GM23248 (cell line): ENCODE data around the gene SPEN. TPM values are rescaled to one million over a fixed set of nuclear protein-coding genes. Genes with fewer than 3 reads are reported as not detected.

ENCODE experiments used
- DNase-seq: peaks from one replicate; pipeline ENCODE4 v3.0.0-alpha.2; 2015
- H2AFZ ChIP-seq: fragments of 200-600 bp; sonication (generic); 2 replicates; pipeline ENCODE4 v1.6.1; 2016; ENCODE audit warnings: antibody characterized with exemption
- H3F3A ChIP-seq: fragments of 200-600 bp; sonication (generic); 2 replicates; pipeline ENCODE4 v1.6.1; 2016; ENCODE audit warnings: mild to moderate bottlenecking, antibody characterized with exemption, mixed run types; ENCODE audit not compliant: insufficient read depth
- H3K27ac ChIP-seq: fragments of 200-600 bp; sonication (generic); 2 replicates; pipeline ENCODE4 v1.5.1; 2016; ENCODE audit warnings: mild to moderate bottlenecking
- H3K27me3 ChIP-seq: fragments of 200-600 bp; sonication (generic); replicated peaks from 2 replicates; pipeline ENCODE4 v1.6.1; 2016; ENCODE audit warnings: mild to moderate bottlenecking; ENCODE audit not compliant: insufficient read depth
- H3K36me3 ChIP-seq: fragments of 200-600 bp; sonication (generic); 2 replicates; pipeline ENCODE4 v1.6.1; 2016; ENCODE audit warnings: low read depth, mild to moderate bottlenecking
- H3K4me1 ChIP-seq: fragments of 200-600 bp; sonication (generic); 2 replicates; pipeline ENCODE4 v1.6.1; 2016; ENCODE audit warnings: mild to moderate bottlenecking; ENCODE audit not compliant: insufficient read depth
- H3K4me2 ChIP-seq: fragments of 200-600 bp; sonication (generic); one replicate; pipeline ENCODE4 v1.6.1; 2016; ENCODE audit warnings: mild to moderate bottlenecking; ENCODE audit not compliant: unreplicated experiment
- H3K4me3 ChIP-seq: fragments of 200-600 bp; sonication (generic); 2 replicates; pipeline ENCODE4 v1.5.1; 2016; ENCODE audit warnings: mild to moderate bottlenecking
- H3K79me2 ChIP-seq: fragments of 200-600 bp; sonication (generic); 2 replicates; pipeline ENCODE4 v1.6.1; 2016; ENCODE audit warnings: mild to moderate bottlenecking; ENCODE audit not compliant: insufficient read depth
- H3K9ac ChIP-seq: fragments of 200-600 bp; sonication (generic); 2 replicates; pipeline ENCODE4 v1.6.1; 2016; ENCODE audit warnings: mild to moderate bottlenecking
- H3K9me2 ChIP-seq: fragments of 200-600 bp; sonication (generic); 2 replicates; pipeline ENCODE4 v1.6.1; 2016; ENCODE audit warnings: mixed run types, mild to moderate bottlenecking, moderate library complexity; ENCODE audit not compliant: insufficient read depth
- H3K9me3 ChIP-seq: fragments of 200-600 bp; sonication (generic); one replicate; pipeline ENCODE4 v1.6.1; 2017; ENCODE audit warnings: low read depth
- H4K20me1 ChIP-seq: fragments of 200-600 bp; sonication (generic); 2 replicates; pipeline ENCODE4 v1.6.0; 2016; ENCODE audit not compliant: insufficient read depth
- EZH2 ChIP-seq: fragments of 200-600 bp; sonication (generic); IDR thresholded peaks from 2 replicates; pipeline ENCODE4 v1.6.1; 2018; ENCODE audit warnings: antibody characterized with exemption, mild to moderate bottlenecking; ENCODE audit not compliant: insufficient read depth, poor library complexity, severe bottlenecking
- EZH2phosphoT487 ChIP-seq: fragments of 200-600 bp; sonication (generic); IDR thresholded peaks from 2 replicates; pipeline ENCODE4 v1.6.1; 2018; ENCODE audit warnings: antibody characterized with exemption, moderate library complexity, mild to moderate bottlenecking, low read depth; ENCODE audit not compliant: insufficient read depth
- WGBS, 2 experiments: methylation state at CpG; one replicate each; pipeline ENCODE4 v1.1.6; 2015 to 2017; ENCODE audit warnings: low lambda C conversion rate in 2 of 2, low coverage in 1 of 2; ENCODE audit errors: missing lambda C conversion rate in 2 of 2; 5-methylcytosine and 5-hydroxymethylcytosine counted together
- in situ Hi-C: fragments of 300-500 bp; cut with MboI; formaldehyde crosslinking; loops from 2 replicates; pipeline ENCODE4 v1.15.0; 2020
- polyA plus RNA-seq: library from polyadenylated mRNA; unstranded; fragments of >200 nt; fragmentation: Nextera tagmentation; extraction: Ambion mirVana; gene quantifications from 2 replicates; pipeline ENCODE4 v1.2.1, GENCODE V29; 2016
- total RNA-seq: library from RNA; depleted of rRNA; stranded (reverse); fragments of >200 nt; shearing (Covaris generic); gene quantifications from 2 replicates; pipeline ENCODE4 v1.2.3, GENCODE V29; 2014

The SPEN gene
- total and polyA plus RNA-seq, 2 experiments from 2014 or later = 16.5 to 17.2 TPM

- no peaks in the 10 kb centered on the region for H3K9me3 ChIP-seq
- no peaks in the 10 kb centered on the region for H3K9me2 ChIP-seq
- no peak overlapping the region for H2AFZ ChIP-seq
- H3K4me1 ChIP-seq = peaks cover 9% of the 10 kb centered on the region
- H3K27me3 ChIP-seq = no peaks in the 10 kb centered on the region
- H3K4me3 ChIP-seq = no peak overlapping the region
- peaks cover 28% of the 10 kb centered on the region for H3F3A ChIP-seq
- no peaks in the 10 kb centered on the region for H4K20me1 ChIP-seq
- no peak overlapping the region for H3K27ac ChIP-seq
- H3K9ac ChIP-seq = no peak overlapping the region
- in situ Hi-C loops = no loop called here
- H3K4me2 ChIP-seq = no peak overlapping the region
- H3K79me2 ChIP-seq = peaks cover 19% of the 10 kb centered on the region; the same call in 1 of the 2 replicates
- DNase-seq = no peak
- TF ChIP-seq EZH2phosphoT487 = no peak
- no peak for TF ChIP-seq EZH2
- 90 to 93% methylated on average over 13 of the region's 13 CpGs for WGBS, 2 experiments
- peaks cover 30% of the 10 kb centered on the region; the same call in 1 of the 2 replicates for H3K36me3 ChIP-seq
Observed at GRCh38 chr1:15940110-15941043, 92.9 kb downstream of the SPEN start.

- no peak overlapping the region for H2AFZ ChIP-seq
- peaks cover 30% of the 10 kb centered on the region; the same call in 1 of the 2 replicates for H3K36me3 ChIP-seq
- H4K20me1 ChIP-seq = no peaks in the 10 kb centered on the region
- H3K4me2 ChIP-seq = no peak overlapping the region
- H3K9me2 ChIP-seq = no peaks in the 10 kb centered on the region
- no peak for DNase-seq
- H3K27ac ChIP-seq = no peak overlapping the region
- H3K27me3 ChIP-seq = no peaks in the 10 kb centered on the region
- H3K4me1 ChIP-seq = peaks cover 9% of the 10 kb centered on the region
- peaks cover 28% of the 10 kb centered on the region for H3F3A ChIP-seq
- in situ Hi-C loops = no loop called here
- no peaks in the 10 kb centered on the region for H3K9me3 ChIP-seq
- H3K4me3 ChIP-seq = no peak overlapping the region
- 94 to 96% methylated on average over 13 of the region's 13 CpGs for WGBS, 2 experiments
- H3K9ac ChIP-seq = no peak overlapping the region
- TF ChIP-seq EZH2phosphoT487 = no peak
- TF ChIP-seq EZH2 = no peak
- peaks cover 26% of the 10 kb centered on the region for H3K79me2 ChIP-seq
Observed at GRCh38 chr1:15941044-15941840, 93.7 kb downstream of the SPEN start.

DNA sequence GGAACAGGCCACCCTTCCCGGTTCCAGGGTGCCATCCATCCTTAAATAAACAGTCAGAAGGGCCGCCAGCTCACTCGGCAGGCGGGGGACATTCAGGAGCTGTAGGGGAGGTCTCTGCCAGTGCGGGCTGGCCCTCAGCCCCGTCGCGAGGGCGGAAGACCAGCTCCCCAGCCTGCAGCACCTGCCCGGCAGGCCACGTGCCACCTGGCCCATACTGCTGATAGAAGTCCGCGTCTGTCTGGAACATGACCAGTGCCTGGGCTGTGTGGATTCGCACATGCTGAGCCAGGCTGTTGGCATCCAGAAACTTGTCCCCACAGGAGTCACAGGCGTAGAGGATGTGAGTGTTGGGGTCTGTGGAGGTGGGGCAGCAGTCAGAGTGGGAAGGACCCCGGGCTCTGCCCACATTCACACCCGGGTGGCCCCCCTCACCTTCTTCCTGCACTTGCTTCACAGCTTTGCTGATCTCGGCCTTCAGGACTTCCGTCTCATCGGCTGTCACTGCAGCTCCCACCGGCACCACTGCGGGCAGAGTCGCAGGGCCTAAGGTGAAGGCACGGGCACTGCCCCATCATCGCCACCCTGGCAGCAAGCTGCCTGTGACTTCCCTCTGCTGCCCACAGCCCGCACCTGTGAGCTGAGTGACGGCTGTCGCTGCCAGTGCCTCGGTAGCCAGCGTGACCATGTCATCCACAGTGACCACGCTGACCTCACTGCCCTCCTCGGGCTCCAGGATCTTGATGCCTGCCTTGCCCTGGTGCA is 94.6 kb downstream of the SPEN start:
- Histone ChIP-seq H3K4me1 (peaks cover 9% of the 10 kb centered on the region), H3F3A (peaks cover 28% of the 10 kb centered on the region), H3K4me2 (no peak overlapping the region), H3K9ac (no peak overlapping the region), H4K20me1 (no peaks in the 10 kb centered on the region), H3K9me3 (no peaks in the 10 kb centered on the region), H3K27ac (no peak overlapping the region), H2AFZ (no peak overlapping the region), H3K9me2 (no peaks in the 10 kb centered on the region), H3K36me3 (peaks cover 30% of the 10 kb centered on the region; the same call in 1 of the 2 replicates), H3K27me3 (no peaks in the 10 kb centered on the region), H3K4me3 (no peak overlapping the region), H3K79me2 (peaks cover 35% of the 10 kb centered on the region)
- DNase-seq = no peak
- 88 to 89% methylated on average over 32 of the region's 32 CpGs for WGBS, 2 experiments
- TF ChIP-seq EZH2 (no peak), EZH2phosphoT487 (no peak)
- in situ Hi-C loops = no loop called here

DNA sequence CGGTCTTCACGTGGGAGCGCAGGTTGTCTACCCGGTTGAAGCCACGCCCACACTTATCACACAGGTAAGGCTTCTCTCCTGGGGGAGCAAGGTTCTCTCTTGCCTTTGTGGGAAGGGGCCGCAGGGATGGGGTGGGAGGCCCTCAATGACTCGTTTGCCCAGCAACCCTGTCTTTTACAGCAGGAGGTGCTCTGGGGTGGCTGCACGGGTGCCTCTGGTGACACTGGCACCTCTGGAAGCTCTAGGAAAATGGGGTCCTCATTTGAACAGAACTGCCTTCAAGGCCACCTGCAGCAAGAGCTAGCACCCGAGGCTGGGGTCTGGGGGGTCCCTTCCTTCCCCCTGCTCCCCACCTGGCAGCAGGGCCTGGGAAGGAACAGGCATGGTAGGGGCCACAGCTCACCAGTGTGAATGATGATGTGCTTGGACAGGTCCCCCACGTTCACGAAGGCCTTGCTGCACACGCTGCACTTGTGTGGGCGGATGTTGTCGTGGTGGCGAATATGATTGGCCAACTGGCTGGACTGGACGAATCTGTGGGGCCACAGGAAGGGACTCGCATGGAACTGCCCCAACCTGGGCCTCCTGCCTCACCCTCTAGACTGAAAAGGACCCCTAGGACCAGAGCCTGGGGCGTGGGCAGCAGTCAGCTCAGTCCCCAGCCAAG is 95.3 kb downstream of the SPEN start:
- no peak overlapping the region for H3K27ac ChIP-seq
- no peak for DNase-seq
- in situ Hi-C loops = no loop called here
- no peak overlapping the region for H2AFZ ChIP-seq
- H4K20me1 ChIP-seq = no peaks in the 10 kb centered on the region
- no peaks in the 10 kb centered on the region for H3K27me3 ChIP-seq
- H3K4me2 ChIP-seq = no peak overlapping the region
- H3K9ac ChIP-seq = no peak overlapping the region
- TF ChIP-seq EZH2phosphoT487 (no peak), EZH2 (no peak)
- H3K79me2 ChIP-seq = peaks cover 42% of the 10 kb centered on the region
- 79 to 83% methylated on average over 18 of the region's 18 CpGs for whole genome bisulfite sequencing, 2 experiments
- H3K9me2 ChIP-seq = no peaks in the 10 kb centered on the region
- H3F3A ChIP-seq = peaks cover 33% of the 10 kb centered on the region
- H3K9me3 ChIP-seq = no peaks in the 10 kb centered on the region
- peaks cover 29% of the 10 kb centered on the region; the same call in 1 of the 2 replicates for H3K36me3 ChIP-seq
- no peak overlapping the region for H3K4me3 ChIP-seq
- peaks cover 13% of the 10 kb centered on the region for H3K4me1 ChIP-seq
